GM10248 (cell line): ENCODE data around the gene TRIM7.
"Not testable (repeated sequence)": the region's sequence is repeated elsewhere in the genome, so short reads cannot be mapped to it uniquely, and the experiment has no call there.

Source experiments
- CTCF ChIA-PET: fragments of 300-600 bp; sonication (Branson Sonifier 250); formaldehyde crosslinking; extraction: SDS; loops from one replicate; lab custom pipeline; 2021; ENCODE audit warnings: antibody characterized with exemption; lab: Yijun Ruan, JAX
- POLR2A ChIA-PET: fragments of 350-650 bp; sonication (Branson Sonifier 250); formaldehyde crosslinking; extraction: SDS; loops from one replicate; lab custom pipeline; 2020; ENCODE audit warnings: antibody characterized with exemption; lab: Yijun Ruan, JAX
- DNase-seq: peaks from one replicate; pipeline ENCODE4 v3.0.0; 2012; ENCODE audit errors: extremely low spot score
- TF ChIP-seq, protein P1 (sequence below): IDR thresholded peaks from 2 replicates; pipeline ENCODE4 v1.5.1; 2012; ENCODE audit warnings: mild to moderate bottlenecking, low read depth; ENCODE audit errors: extremely low read depth, missing control alignments, control extremely low read depth

Gene TRIM7

DNA sequence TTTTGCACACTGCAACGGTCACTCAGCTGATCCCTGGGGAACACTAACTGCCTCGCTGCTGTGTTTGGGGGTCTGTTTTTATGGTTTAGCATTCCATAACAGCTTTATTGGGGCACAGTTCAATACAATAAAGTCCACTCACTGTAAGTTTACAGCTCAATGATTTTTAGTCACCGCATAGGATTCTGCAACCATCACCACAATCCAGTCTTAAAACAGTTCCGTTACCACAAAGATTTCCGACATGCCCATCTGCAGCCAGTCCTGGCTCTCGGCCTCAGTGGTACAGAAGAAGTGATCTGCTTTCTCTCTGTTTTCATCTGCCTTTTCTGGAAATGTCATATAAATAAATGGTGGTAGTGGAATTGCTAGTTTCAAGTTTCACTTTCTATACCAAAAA, 34.0 kb downstream of the TRIM7 start:
- TF ChIP-seq, protein P1, sequence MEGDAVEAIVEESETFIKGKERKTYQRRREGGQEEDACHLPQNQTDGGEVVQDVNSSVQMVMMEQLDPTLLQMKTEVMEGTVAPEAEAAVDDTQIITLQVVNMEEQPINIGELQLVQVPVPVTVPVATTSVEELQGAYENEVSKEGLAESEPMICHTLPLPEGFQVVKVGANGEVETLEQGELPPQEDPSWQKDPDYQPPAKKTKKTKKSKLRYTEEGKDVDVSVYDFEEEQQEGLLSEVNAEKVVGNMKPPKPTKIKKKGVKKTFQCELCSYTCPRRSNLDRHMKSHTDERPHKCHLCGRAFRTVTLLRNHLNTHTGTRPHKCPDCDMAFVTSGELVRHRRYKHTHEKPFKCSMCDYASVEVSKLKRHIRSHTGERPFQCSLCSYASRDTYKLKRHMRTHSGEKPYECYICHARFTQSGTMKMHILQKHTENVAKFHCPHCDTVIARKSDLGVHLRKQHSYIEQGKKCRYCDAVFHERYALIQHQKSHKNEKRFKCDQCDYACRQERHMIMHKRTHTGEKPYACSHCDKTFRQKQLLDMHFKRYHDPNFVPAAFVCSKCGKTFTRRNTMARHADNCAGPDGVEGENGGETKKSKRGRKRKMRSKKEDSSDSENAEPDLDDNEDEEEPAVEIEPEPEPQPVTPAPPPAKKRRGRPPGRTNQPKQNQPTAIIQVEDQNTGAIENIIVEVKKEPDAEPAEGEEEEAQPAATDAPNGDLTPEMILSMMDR, result no peak
- POLR2A ChIA-PET, result no interaction called here
- DNase-seq, result no peak
- CTCF ChIA-PET, result interaction anchor here (0.6 to 6.2 kb wide), 5 partner anchors 10 to 28 kb away, joined by 3 to 42 read pairs (median 4); no protein-coding TSS in a partner anchor

DNA sequence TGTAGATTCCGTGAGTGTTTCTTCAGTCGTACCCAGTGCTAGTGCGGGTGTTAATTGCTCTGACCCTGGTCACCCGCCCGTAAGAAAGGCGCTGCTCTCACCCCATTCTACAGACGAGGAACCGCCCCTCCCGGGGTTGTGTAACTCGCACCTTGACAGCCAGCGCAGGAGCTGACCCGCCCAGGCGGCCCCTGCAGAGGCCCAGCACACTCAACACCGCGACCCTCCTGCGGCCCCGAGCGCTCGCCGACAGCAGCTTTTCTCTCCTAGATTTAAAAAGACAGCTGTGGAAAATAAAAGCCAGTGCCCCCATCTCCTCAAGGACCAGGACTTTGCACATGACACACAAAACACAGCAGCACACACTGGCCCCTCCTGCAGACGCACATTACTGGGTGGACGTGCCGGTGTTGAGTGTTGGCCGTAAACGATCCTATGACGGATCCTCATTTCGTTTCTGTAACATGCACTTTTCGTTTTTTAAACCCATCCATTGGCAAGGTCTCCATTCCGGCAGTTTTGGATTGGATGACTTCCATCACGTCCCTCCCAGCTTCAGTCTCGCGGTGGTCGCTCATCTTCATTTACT, 34.7 kb downstream of the TRIM7 start:
- TF ChIP-seq, protein P1, result no peak
- no peak for DNase-seq
- ChIA-PET POLR2A (no interaction called here), CTCF (interaction anchor here (0.6 to 6.2 kb wide), 5 partner anchors 10 to 29 kb away, joined by 3 to 42 read pairs (median 4); no protein-coding TSS in a partner anchor)

DNA sequence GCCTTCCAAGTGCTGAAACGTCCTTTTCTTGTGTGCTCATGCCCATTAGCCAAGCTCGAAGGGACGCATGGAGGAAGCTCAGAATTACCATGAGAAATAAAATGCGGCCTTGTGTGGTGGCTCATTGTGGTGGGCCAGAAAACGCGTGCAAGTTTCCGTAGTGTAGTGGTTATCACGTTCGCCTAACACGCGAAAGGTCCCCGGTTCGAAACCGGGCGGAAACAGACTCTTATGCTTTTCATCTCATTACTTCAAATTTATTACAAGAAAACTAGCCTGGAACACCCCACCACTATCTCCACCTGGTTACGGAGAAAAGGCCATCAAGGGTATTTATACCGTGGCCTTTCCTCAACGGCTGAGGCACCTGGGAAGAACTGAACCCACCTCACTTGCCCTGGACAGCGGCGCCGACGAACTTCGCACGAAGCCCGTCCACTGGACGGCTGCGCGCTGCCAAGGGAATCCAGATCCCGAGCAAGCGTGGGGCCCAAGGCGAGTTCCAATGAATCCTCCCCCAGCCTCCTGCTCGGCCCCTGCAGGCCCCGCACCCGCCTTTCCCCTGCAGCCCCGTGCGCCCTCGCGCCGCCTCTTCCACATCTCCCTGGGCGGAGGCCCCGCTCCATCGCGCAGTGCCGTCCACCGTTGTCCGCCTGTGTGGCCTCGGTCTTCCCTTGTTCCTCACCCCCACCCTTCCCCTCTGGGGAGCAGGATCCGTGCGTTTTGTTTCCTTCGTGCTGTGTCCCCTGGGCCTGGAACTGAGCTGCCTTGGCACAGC, 35.3 kb downstream of the TRIM7 start:
- peak; percentile 20 for DNase-seq
- POLR2A ChIA-PET, result not testable (repeated sequence)
- CTCF ChIA-PET, result interaction anchor here (1.3 to 6.2 kb wide), 6 partner anchors 10 to 38 kb away, joined by 3 to 42 read pairs (median 6); no protein-coding TSS in a partner anchor

DNA sequence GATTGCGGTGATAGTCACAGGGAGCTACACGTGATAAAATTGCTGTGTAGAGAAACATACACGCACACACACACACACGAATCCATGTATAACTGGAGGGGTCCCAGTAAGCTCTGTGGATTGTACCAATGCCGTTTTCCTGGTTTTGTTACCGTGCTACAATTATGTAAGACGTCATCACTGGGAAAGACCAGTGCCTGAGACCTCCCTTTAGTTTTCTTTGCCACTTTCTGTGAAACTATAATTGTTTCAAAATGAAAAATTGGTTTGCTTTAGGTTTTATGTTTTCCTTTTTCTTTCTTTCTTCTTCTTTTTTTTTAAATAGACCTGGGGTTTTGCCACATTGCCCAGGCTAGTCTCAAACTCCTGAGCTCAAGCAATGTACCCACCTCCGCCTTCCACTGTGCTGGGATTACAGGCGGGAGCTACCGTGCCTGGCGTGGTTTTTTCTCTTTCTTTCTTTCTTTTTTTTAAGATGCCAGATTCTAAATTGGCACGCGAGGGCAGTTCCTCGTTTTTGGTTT, 36.3 kb downstream of the TRIM7 start:
- ChIA-PET POLR2A (no interaction called here), CTCF (interaction anchor here (0.8 to 5.9 kb wide), 13 partner anchors 9 to 384 kb away, joined by 3 to 27 read pairs (median 4); no protein-coding TSS in a partner anchor)
- TF ChIP-seq, protein P1, result no peak
- no peak for DNase-seq

DNA sequence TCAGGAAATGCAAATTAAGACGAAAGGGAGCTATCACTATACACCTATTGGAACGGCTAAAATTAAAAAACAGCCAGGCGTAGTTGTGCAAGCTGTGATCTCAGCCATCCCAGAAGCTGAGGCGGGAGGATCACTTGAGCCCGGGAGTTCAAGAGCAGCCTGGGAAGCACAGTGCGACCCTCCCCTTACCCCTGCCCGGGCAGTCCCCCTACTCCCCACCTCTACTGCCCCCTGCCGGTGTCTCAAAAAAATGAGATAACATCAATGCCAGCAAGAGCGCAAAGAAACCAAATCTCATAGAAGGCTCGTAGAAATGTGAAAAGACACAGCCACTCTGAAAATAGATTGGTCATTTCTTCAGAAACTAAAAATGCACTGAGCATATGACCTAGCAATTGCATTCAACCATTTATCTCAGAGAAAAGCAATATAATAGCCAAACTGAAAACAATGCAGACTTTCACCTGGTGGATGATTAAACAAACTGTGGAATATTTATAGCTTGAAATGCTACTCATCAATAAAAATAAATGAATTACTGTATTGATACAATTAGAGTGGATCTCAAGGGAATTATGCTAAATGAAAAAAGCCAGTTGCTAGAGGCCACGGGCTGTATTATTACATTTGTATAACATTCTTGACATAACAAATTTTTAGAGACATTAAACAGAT, 37.0 kb downstream of the TRIM7 start:
- CTCF ChIA-PET, result interaction anchor here (0.8 to 5.9 kb wide), 12 partner anchors 9 to 383 kb away, joined by 3 to 27 read pairs (median 4); no protein-coding TSS in a partner anchor
- no peak for DNase-seq
- POLR2A ChIA-PET, result no interaction called here
- TF ChIP-seq, protein P1, result peak; percentile 40

DNA sequence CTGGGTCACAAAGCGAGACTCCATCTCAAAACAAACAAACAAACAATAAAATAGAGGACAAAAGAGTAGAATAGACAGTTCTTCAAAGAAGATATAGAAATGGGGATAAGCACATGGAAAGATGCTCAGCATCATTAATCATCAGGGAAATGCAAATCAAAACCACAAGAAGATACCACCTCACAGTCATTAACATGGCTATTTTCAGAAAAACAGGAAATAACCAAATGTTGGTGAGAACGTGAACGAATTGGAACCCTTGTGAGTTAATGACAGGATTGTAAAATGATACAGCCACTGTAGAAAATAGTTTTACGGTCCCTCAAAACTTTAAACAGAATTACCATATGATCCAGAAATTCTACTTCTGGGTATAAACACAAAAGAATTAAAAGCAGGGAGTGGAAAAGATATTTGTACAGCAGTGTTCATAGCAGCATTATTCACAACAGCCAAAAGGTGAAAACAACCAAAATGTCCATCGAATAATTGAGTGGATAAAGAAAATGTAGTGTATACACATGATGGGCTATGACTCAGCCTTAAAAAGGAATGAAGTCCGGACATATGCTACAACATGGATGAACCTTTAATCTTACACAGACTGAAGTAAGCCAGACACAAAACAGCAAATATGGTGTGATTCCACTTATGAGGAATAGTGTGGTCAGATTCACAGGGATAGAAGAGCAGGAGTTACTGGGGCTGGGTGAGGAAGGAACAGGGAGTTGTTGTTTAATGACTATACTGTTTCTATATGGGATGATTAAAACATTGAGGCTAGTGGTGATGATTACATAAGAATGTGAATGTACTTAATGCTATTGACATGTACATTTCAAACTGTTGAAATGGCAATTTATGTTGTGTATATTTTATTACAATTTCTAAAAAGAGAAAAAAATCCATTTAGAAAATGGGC, 37.9 kb downstream of the TRIM7 start:
- CTCF ChIA-PET, result interaction anchor here (1.3 to 2.3 kb wide), 6 partner anchors 10 to 382 kb away, joined by 3 to 14 read pairs (median 4); no protein-coding TSS in a partner anchor
- DNase-seq, result no peak
- TF ChIP-seq, protein P1, result no peak
- POLR2A ChIA-PET, result no interaction called here
